HG03108 (cell line): Measurements from ENCODE around the gene FAM193A.
"Not testable (repeated sequence)": the region's sequence is repeated elsewhere in the genome, so short reads cannot be mapped to it uniquely, and the experiment has no call there.

Experiments
- ATAC-seq: cut with Tn5 transposase; IDR thresholded peaks from one replicate; pipeline ENCODE4 v1.9.1; 2021; ENCODE audit warnings: moderate library complexity; ENCODE audit not compliant: unreplicated experiment

FAM193A gene

DNA sequence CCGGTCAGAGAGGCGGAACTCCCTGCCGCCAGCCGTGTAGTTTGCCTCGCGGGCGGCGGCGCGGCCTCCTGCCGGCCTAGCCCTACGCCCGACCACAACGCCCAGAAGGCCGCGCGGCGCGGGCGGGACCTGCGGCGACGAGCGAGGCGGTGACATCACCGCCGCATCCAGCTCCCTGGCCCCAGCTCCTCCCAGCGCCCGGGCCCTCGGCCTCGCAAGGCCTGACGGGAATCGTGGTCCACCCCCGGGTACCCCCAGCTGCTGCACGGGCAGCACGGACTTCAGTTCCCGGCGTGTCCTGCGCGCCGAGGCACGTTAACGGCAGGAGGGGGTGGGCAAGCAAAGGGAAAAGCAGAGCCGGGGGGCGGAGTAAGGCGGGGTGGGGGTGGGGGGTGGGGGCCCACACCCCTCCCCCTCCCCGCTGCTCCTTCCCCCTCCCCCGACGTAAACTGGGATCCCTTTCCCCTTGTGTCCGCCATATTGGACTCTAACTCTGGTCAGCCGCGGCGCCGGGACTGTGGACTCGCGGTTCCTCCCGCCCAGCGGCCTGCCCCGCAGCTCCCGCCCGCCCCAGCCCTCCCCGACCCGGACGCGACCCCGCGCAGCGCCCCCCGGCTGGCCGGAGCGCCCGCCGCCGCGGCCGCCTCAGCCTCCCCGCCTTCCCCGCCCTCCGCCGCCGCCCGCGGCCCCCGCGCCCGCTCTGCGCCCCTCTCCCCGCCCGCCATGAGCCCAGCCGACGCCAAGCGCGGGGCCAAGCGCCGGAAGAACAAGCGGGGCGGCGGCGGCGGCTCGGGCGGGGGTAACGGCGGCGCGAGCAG is at the start of gene FAM193A:
TSS of gene FAM193A (plus strand) at position 455 of the 818 bp plus-strand sequence. CDS start at position 724, 269 bp downstream.
- peak; percentile 88 for ATAC-seq

DNA sequence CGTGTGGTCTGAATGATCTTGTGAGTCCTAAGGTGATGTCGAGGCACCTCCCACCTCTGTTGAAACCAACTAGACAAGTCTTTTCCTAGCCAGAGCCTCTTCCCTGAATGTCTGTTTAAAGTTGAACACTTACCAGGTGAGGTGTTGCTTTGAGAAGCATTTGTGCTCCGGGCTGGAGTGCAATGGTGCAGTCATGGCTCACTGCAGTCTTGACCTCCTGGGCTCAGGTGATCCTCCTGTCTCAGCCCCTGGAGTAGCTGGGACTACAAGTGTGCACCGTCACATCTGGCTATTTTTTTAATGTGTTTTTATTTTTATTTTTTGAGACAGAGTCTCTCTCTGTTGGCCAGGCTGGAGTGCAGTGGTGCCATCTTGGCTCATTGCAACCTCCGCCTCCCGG is 49.5 kb upstream of the FAM193A start:
- ATAC-seq: no peak

DNA sequence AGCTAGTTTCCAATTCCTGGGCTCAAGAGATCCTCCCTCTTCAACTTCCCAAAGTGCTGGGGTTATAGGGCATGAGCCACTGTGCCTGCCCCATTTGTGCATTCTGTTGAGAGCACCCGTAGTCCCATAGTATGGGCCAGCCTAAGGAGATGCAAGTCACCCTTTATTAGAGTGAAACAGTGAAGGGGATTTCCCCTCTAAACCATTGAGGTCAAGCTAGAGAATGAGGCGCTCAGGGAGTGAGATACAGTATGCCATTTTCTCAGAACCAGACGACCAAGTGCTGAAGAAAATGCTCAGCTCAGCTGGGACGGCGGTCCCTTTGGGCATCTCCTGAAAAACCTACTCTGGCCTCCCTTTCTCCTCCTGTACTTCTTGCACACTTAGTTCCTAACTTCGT is 48.8 kb upstream of the FAM193A start:
- peak; percentile 50 for ATAC-seq

- no peak for ATAC-seq
Observed at GRCh38 chr4:2489081-2489805, 47.2 kb upstream of the FAM193A start.

DNA sequence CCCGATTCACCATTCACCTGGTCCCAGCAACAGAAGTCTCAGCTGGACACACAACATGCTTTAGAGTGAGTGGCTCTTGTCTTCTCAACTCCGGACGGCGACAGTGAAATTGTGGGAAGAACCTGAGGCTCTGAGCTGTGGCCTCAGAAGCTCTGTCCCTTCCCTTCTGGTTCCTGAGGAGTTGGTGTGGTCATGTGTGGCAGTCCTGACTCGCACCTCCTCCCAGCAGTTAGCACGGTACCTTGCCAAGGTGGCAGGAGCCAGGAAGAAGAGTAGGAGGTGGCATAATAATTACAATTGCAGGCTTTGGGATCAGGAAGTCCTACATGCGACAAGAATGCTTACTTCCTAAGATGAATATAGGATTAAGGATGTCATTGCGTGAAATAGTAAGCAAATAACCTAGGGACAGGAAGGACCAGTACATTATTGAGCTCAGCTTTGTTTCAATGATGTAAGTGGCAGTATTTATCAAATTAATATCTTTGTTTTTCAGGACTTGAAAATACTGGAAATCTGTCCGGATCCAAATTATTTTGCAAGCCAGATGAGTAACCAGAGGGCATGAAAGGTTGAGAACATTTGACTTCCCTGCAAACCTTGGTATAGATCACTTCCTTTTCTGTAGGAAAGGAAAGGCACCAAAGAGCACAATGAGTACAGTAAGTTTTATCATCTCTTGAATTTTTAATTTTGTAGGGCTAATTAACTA is 46.5 kb upstream of the FAM193A start:
- ATAC-seq: no peak

DNA sequence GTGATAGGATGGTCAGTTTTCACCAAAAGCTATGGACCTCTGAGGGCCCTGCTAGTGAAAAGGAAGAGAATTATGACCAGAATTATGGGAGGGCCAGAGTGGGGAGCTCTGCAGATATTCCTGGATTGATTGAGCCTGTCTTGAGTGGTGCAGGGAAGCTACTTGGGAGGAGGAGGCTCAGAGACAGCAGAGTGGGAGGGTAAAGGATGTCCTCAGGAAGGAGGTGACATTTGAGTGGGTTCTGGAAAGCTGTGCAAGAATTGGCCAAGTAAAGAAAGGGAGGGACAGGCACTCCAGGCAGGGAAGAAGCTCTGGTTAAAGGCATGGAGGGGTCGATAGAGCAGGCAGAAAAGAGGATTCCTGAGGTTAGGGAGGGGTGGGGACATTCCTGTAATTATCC is 43.5 kb upstream of the FAM193A start:
- ATAC-seq: no peak

DNA sequence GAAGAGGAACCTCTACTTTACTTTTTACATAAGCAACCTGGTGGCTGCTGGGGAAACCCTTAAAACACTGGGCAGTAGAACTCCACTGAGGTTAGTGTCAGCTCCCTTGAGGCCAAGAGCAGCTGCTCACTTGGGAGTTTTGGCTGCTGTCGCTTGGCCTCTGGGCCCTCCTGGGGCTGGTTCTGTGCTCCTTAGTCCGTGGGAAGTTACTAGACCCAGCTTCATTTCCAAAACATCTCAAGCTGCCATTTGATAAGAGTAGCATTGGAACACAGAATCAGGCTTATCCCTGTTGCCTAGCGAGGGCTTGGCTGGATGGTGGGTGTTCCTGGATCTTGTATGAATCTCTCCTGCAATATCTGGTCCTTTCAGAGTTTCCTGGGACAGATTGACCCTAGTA is 41.5 kb upstream of the FAM193A start:
- ATAC-seq: no peak

DNA sequence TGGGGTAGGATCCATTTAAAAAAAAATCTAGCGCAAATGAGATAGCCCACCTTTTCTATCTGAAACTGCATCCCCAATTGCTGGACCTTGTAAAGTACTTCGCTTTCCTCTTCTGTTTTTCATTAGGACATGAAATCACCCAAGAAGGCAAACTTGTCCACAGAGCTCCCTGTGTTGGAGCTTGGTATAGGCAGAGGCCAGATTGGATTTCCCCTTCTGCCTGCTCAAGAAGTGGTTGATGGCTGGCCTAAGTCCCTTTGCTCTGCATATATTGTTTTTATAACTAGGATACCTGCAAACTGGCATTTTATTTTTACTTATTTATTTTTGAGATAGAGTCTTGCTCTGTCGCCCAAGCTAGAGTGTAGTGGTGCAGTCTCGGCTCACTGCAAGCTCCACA is 39.1 kb upstream of the FAM193A start:
- ATAC-seq: no peak

- ATAC-seq: peak; percentile 87
Observed at GRCh38 chr4:2497931-2498330, 38.5 kb upstream of the FAM193A start.

GRCh38 chr4:2500547-2500946 is 35.9 kb upstream of the FAM193A start:
- no peak for ATAC-seq

DNA sequence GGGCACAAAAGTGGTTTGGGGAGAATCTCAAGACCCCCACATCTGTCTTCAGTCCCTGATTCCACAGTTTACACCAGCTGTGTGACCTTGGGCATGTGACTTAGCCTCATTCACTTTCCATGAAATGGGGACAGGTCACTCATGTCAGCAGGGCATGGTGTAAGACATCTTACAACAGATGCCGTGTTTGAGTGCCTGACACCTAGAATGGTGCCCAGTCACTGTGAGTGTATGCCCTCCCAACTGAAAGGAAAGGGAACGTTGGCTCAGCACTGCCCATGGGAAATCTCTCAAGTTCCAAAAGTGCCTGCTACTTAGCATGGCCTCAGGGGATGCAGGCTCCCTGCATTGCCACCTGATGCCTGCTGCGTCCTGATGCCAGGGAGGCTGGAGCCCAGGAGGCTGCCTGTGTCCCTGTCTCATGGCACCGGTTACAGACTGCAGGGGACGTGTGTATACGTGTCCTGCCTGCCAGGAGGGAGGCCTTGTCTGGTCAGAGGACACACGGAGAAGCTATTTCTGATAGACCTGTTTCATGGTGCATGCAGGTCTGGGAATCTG is 35.3 kb upstream of the FAM193A start:
- no peak for ATAC-seq

DNA sequence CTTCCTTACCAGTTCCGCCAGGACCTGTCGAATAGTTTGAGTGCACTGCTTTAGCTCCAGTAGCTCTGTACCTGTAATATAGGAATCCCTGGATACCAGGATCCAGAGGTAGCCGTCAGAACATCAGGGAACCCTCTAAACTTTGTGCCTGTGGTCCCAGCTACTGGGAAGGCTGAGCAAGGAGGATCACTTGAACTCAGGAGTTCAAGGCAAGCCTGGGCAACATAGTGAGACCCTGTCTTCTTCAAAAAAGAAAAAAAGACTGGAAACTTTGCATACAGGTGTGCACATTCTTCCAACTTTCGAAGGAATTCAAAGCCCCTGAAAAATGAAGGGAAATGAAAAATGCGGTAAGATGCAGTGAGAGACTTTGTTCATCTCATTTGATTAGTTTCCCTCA is 32.6 kb upstream of the FAM193A start:
- no peak for ATAC-seq

- ATAC-seq: no peak
Observed at GRCh38 chr4:2507259-2507658, 29.2 kb upstream of the FAM193A start.

DNA sequence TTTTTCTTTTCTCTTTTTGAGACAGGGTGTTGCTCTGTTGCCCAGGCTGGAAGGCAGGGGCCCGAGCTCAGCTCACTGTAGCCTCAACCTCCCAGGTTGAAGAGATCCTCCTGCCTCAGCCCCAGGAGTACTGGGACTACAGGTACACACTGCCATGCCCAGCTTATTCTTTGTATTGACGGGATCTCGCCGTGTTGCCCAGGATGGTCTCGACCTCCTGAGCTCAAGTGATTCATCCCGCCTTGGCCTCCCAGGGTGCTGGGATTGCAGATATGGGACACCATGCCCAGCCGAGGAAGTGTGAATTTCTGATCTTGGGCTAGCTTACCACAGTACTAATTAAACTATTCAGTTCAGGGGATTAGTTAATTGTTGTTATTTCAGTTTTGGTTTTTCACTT is 28.6 kb upstream of the FAM193A start:
- no peak for ATAC-seq

- no peak for ATAC-seq
Observed at GRCh38 chr4:2510351-2511259, 25.8 kb upstream of the FAM193A start.

DNA sequence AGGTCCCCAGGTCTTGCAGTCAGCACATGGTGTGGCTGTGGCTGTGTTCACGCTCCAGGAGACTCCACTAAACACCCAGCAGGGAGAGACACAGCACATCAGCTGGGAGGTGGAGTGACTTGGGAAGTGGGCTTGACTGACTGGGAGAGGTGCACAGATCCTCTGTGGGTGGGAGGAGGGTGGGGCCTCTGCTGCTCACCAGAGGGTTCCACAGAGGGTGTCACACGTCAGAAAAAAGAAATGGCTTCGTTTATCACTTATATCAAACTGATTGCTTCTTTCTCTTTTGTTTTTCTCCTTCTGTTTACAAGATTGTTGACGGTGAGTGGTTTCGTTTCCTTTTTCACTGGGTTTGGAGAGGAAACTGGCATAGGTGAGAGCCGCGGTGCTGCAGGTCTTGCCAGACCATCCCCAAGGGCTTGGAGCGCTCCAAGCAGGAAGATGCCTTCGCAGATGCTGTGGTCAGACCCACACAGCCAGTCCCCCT is 24.8 kb upstream of the FAM193A start:
- no peak for ATAC-seq

GRCh38 chr4:2512396-2513135 is 23.9 kb upstream of the FAM193A start:
- ATAC-seq: no peak

- not testable (repeated sequence) for ATAC-seq
Observed at GRCh38 chr4:2514193-2514592, 22.3 kb upstream of the FAM193A start.

GRCh38 chr4:2514944-2515343 is 21.5 kb upstream of the FAM193A start:
- not testable (repeated sequence) for ATAC-seq
